GM12801 (cell line): ENCODE data around the gene UNC5A.

ENCODE experiments used
- CTCF ChIP-seq: IDR thresholded peaks from one replicate; pipeline ENCODE4 v1.5.1; 2011; ENCODE audit warnings: control low read depth; ENCODE audit not compliant: insufficient read length; ENCODE audit errors: extremely low read depth

The UNC5A gene

DNA sequence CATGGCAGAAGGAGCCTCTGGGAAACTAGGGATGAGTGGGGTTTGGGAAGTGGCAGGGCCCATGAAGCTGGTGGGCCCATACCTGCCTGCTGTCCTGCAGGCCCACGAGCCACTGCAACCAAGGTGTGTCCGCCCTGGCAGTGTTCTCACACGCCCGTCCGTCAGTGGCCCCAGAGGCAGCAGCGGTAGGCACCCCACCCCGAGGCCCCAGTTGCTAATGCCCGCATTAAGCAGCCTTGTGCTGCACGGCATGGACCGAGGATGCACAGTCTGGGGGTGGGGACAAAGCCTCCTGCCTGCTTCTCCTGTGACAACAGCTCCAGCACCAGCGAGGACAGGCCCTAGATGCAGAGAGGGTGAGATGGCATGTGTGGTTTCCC, 47.5 kb downstream of the UNC5A start:
- no peak for TF ChIP-seq CTCF

DNA sequence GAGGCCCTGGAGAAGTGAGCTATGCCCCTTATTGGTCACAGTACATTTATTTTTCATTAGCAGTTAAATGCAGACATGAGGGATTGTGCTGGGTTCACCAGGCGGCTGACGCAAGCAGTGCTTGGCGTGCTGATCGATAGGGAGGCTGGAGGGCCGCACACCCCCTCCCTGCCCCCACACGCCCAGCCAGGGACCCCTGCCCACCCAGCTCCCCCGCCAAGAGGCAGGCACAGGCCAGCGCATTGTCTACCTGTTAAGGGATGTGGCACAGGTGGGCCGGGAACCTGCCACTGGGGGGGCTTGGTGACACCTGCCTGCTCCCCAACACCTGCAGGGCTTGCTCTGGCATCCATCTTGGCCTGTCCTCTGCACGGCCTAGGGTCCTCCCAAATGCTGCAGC, 49.6 kb downstream of the UNC5A start:
- no peak for TF ChIP-seq CTCF

DNA sequence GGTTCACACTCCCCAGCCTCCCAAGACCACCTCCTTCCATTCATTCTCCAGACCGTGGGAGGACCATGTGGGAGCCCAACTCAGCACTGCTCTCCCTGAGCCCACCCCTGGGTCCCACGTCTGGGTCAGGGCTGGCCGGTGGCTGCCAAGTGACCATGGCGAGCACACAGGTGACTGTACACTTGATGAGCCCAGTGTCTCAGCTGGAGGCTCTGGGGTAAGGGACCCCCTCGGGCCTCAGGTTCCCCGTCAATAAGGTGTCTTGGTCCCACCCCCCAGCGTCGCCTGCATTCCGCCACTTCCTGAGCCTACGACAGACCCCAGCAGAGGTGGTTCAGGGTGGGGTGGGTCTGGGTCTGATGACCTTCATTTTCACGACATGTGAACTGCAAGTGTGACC, 50.0 kb downstream of the UNC5A start:
- TF ChIP-seq CTCF, result no peak

- TF ChIP-seq CTCF, result no peak
These were observed 50.9 kb downstream of the UNC5A start for GRCh38 chr5:176861276-176861675.

- no peak for TF ChIP-seq CTCF
These were observed 52.1 kb downstream of the UNC5A start for GRCh38 chr5:176862330-176862995.

- TF ChIP-seq CTCF, result no peak
These were observed 52.8 kb downstream of the UNC5A start for GRCh38 chr5:176863041-176863764.

DNA sequence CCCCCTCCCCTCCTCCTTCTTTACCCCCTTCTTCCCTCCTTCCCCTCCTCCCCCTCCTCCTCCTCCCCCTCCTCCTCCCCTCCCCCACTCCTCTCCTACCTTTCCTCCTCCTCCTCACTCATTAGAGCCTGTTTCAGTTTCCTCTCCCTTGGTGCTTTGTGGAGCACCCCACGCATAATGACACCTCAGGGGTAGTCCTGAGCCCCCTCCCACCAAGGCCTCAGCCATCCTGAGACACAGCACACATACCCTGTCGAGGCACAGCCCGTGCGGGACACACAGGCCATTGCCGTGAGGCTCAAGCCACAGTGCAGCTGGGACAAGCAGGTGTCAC, 53.4 kb downstream of the UNC5A start:
- no peak for TF ChIP-seq CTCF
